GM19035 (cell line): Measurements from ENCODE around the gene ESR2.
A peak's percentile ranks its signal among the peaks of the same experiment; 100 is the strongest.
"Not testable (repeated sequence)": the region's sequence is repeated elsewhere in the genome, so short reads cannot be mapped to it uniquely, and the experiment has no call there.

ENCODE experiments used
- ATAC-seq: cut with Tn5 transposase; IDR thresholded peaks from one replicate; pipeline ENCODE4 v1.9.1; 2021; ENCODE audit not compliant: unreplicated experiment

ESR2 gene

DNA sequence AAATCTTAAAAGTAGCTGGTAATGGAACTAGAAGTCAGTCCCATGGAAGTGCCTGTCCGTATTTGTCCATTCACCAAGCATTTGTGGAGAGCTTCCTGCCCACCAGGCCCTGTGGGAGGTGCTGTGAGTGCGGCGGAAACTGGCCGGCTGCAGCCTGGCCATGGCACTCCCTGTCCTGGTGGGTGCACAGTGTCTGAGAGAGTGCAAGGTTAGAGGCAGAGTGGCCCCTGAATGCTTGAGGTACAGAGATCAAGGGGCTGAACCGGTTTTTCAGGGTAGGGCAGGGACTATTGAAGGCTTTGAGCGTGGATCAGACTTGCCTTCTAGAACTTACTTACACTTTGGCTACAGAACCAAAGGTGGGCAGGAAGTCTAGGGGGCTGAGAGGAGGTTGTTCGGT lies 92.9 kb downstream of the ESR2 start:
- no peak for ATAC-seq

- no peak for ATAC-seq
These were observed 94.0 kb downstream of the ESR2 start for GRCh38 chr14:64200170-64200569.

DNA sequence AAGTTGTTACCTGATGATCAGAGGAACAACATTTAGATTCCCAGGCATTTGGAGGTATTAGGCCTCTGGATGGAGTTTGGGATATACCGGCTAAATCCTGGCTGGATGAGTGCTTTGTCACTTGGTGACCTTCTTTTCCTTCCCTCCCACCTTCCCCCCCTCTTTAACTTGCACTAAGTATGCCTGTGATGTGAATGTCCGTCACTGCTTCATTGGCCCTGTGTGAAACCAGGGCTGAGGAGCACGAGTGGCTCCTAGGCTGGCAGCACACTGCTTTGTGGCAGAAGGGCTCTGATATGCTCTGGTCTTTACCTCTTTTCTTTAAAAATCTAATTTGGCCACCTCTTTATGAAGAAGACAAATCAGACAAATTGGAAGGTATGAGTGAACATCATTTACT lies 95.7 kb downstream of the ESR2 start:
- no peak for ATAC-seq

GRCh38 chr14:64197996-64198395 lies 96.2 kb downstream of the ESR2 start:
- ATAC-seq = no peak

DNA sequence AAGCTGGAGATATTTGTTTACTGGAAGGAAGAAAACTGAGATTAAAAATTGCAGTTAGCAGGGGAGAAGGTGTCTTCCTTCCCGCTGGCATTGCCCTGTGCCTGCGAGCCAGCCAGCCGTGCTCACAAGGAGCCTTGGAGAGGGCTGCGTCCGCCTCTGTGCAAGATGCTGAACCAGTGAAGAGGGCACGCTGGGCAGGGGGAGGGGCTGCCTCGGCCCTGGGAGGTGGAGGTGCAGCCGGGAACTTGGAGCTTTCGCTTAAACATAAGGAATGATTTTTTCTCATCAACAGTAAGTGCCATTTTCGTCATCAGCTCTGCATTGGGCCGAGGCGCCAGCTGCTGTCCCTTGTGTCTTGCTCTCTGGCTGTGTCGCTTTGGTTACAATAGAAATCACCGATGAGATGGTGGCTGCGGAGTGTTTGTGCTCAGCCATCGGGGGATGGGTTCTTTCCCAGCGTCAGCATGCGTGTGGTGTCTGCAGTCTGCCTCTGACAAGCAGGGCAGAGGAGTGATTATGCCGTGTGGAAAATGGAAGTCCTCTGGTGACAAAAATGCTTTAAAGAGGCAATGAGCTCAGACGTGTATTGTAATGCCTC lies 97.3 kb downstream of the ESR2 start:
- peak; percentile 52 for ATAC-seq

DNA sequence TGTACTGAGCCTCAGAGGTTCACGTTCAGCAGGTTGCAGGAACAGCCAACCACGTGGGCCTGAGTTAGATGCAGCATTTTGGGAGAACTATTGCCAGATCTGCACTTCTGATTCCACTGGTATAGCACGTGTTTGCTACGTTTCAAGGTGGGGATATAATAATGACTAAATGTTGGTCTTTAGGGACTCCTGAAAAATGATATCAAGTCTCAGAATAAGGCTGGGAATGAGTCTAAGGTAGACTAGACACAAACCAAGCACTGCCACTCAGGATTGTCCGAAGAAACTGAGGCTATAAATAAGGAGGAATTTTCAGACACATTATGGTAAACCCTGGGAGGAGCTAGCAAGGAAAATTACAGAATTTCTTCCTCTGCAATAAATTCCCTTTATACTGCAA lies 98.1 kb downstream of the ESR2 start:
- no peak for ATAC-seq

- no peak for ATAC-seq
These were observed 99.0 kb downstream of the ESR2 start for GRCh38 chr14:64195199-64195598.

GRCh38 chr14:64194404-64194803 lies 99.8 kb downstream of the ESR2 start:
- ATAC-seq = no peak

GRCh38 chr14:64193821-64194220 lies 100.3 kb downstream of the ESR2 start:
- ATAC-seq = no peak

- no peak for ATAC-seq
These were observed 102.4 kb downstream of the ESR2 start for GRCh38 chr14:64191756-64192155.

DNA sequence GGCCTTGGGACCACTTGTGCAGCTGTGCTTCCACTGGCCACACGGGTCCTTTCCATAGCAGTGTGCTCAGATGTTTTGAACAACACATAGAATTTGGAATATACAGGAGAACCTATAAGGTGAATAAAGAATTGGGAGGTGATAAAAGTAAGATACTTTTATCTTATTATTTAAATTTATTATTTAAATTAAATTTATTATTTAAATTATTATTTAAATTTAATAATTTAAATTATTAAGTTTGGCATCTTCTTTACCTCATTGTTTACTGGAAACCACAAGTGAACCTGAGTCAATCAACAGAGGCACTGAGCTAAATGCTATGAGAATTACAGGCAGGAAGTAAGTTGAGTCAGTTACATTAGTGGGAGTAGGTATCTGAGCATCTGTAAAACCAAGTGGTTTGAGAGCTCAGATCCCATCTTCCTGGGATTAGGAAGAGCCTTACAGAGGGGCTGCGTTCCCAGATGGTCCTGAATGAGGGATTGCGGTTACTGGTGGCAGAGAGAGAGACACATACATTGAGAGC lies 103.1 kb downstream of the ESR2 start:
- no peak for ATAC-seq

DNA sequence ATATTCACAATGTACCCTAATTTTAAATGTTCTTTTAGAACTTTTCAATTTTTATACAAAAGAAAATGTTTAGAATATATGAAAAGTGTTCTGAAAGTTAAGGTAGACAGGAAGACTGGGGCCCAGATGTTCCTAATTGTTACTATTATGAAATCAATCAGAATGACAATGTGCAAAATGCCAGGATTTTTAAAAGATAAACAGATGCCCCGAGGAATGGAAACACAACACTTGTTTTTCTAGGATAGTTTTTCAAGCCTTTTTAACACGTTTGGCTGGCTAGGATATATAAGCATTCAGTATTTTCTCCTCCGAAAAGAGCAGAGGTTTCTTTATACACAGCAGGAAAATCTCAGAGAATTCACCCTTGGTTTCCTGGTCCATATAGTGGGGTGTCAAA lies 106.8 kb downstream of the ESR2 start:
- ATAC-seq = no peak

DNA sequence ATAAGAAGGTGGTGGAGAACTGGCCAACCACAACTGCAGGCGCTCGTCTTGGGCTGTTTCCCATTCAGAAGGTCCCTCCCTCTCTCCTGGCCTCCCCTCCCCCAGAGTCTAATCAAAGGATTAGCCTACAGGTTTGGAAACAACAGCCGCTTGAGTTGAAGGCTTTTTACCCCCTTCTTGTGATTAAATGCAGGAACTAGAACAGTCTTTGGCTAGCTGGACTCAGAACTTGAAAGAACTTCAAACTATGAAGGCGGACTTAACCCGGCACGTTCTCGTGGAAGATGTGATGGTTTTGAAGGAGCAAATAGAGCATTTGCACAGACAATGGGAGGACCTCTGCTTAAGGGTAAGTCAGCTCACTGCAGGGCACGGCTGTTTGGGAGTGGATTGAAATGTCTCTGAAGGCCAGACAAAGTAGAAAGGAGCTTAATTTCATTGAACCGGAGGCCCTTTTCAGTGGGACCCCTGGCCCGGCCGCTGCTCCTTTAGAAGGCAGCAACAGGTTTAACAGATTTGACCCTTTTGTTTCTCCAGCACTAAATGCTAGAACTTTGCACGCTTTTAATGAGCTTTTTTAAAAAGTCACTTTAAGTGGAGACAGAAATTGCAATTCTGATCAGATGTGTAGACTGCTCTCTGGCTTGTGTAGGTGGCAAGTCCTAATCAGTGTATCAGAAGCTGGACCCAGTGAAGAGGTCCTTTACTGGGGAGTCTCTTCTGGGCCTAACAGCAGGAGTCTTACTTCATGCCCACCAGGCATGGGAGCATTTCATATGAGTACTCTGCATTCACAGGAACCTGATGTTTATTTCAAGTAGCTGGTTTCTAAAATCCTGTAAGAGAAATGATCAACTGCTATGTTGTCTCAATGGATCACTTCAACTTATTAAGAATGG lies 107.7 kb downstream of the ESR2 start:
- no peak for ATAC-seq

GRCh38 chr14:64185184-64185583 lies 109.0 kb downstream of the ESR2 start:
- no peak for ATAC-seq

- ATAC-seq = no peak
These were observed 110.0 kb downstream of the ESR2 start for GRCh38 chr14:64184103-64184729.

- not testable (repeated sequence) for ATAC-seq
These were observed 111.3 kb downstream of the ESR2 start for GRCh38 chr14:64182908-64183307.

GRCh38 chr14:64178814-64179213 lies 115.4 kb downstream of the ESR2 start:
- no peak for ATAC-seq

- ATAC-seq = no peak
These were observed 117.8 kb downstream of the ESR2 start for GRCh38 chr14:64176330-64176729.

DNA sequence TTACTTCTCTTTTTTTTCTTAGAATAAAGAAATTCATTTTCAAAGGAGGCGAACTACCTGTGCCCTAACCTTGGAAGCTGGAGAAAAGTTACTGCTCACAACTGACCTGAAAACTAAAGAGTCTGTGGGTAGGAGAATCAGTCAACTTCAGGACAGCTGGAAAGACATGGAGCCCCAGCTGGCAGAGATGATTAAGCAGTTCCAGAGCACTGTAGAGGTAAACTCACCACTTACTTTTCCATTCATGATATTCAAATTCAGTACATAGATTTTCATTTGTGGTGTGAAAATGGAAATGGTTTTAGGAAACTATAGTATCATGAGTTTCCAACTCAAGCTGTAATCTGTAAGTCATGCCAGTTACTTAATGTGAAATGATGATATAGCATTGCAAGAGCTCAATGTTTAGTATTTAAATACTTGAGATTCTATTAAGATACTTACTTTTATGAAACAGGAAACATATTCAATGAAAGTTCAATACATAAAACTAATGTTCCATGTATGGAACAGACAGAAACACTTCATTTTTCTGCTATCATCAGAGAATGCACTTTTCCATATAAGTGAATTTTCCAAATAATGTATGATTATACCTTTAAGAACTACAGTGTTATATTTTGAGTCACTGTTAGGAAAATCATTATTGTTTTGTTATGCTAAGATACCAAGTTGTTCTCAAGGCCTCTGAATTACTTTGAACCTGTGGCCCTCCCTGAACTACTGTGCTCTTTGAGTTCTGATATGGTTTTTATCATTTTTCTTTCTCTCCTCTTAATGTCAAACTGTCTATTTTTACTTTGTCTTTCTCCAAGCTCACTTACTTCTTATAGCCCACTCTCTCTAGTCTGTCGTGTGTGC lies 119.0 kb downstream of the ESR2 start:
- no peak for ATAC-seq

DNA sequence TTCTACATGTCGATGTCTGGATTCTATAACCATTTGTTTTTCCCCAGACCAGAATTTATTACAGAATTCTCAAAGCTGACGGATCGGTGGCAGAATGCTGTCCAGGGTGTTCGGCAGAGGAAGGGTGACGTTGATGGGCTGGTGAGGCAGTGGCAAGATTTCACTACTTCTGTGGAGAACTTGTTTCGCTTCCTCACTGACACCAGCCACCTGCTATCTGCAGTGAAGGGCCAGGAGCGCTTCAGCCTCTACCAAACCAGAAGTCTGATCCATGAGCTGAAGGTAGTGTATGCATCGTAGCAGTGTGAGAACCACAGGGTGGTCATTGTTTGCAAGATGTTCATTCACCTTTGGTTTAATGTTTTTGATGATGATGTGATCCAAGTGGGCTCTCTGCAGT lies 124.0 kb downstream of the ESR2 start:
- ATAC-seq = no peak

DNA sequence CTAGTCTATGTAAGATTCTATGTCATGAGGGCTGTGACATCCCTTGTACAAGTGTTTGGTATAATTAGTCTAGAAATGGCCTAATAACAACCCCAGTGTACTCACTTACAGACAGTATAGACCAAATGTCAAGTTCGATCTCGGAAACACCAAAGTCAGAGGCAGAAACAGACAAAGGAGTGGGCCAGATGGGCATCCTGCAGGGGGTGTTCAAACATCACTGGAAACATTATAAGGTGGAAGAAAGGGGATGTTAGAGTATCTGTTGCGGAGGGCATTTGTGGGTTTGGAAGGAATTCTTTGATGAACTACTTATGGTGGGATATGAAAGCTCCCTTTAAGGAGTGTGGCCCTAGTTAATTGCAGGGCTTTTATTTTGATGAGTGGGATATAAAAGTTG lies 134.6 kb downstream of the ESR2 start:
- ATAC-seq = no peak
